Fibroblast of villous mesenchyme (primary cell): ENCODE data around the gene FBXO44. TPM values are rescaled to one million over a fixed set of nuclear protein-coding genes. Genes with fewer than 3 reads are reported as not detected.
A peak's percentile ranks its signal among the peaks of the same experiment; 100 is the strongest.

Experiments used
- DNase-seq: peaks from one replicate; pipeline ENCODE4 v3.0.0-alpha.2; 2010; ENCODE audit warnings: low read depth
- H3K4me3 ChIP-seq: 2 replicates; pipeline ENCODE4 v1.5.1; 2011; ENCODE audit warnings: low read depth, mild to moderate bottlenecking, low read length
- total RNA-seq: library from RNA; depleted of rRNA; stranded (reverse); fragments of >200 nt; gene quantifications from 2 replicates; pipeline ENCODE4 v1.2.3, GENCODE V29; 2012
- TF ChIP-seq, protein P1 (sequence below): IDR thresholded peaks from 2 replicates; pipeline ENCODE4 v1.5.1; 2012; ENCODE audit warnings: low read depth, mild to moderate bottlenecking, low read length; ENCODE audit not compliant: insufficient read depth

The FBXO44 gene
- total RNA-seq, 1 donor, result 14.2 TPM

DNA sequence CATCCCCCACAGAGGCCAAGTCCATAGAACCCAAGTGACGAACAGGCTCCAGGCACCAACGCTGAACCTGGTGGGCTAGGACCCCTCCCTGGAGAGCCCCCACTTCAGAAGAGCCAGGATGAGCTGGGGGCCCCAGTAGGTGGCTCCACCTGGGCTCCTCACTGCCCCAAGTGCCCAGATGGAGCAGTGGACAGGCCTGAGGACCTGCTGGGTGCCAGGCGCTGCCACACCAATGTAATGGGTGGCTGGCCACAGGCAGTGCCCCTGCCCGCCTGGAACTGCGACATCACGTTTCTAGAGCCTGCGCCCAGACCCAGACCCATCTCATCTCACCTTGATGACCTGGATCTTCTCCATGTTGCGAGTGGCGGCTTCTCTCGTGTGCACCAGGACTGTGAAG lies 20.6 kb downstream of the FBXO44 start:
- DNase-seq, result no peak
- H3K4me3 ChIP-seq, result no peak overlapping the region
- TF ChIP-seq, protein P1, sequence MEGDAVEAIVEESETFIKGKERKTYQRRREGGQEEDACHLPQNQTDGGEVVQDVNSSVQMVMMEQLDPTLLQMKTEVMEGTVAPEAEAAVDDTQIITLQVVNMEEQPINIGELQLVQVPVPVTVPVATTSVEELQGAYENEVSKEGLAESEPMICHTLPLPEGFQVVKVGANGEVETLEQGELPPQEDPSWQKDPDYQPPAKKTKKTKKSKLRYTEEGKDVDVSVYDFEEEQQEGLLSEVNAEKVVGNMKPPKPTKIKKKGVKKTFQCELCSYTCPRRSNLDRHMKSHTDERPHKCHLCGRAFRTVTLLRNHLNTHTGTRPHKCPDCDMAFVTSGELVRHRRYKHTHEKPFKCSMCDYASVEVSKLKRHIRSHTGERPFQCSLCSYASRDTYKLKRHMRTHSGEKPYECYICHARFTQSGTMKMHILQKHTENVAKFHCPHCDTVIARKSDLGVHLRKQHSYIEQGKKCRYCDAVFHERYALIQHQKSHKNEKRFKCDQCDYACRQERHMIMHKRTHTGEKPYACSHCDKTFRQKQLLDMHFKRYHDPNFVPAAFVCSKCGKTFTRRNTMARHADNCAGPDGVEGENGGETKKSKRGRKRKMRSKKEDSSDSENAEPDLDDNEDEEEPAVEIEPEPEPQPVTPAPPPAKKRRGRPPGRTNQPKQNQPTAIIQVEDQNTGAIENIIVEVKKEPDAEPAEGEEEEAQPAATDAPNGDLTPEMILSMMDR, result no peak

DNA sequence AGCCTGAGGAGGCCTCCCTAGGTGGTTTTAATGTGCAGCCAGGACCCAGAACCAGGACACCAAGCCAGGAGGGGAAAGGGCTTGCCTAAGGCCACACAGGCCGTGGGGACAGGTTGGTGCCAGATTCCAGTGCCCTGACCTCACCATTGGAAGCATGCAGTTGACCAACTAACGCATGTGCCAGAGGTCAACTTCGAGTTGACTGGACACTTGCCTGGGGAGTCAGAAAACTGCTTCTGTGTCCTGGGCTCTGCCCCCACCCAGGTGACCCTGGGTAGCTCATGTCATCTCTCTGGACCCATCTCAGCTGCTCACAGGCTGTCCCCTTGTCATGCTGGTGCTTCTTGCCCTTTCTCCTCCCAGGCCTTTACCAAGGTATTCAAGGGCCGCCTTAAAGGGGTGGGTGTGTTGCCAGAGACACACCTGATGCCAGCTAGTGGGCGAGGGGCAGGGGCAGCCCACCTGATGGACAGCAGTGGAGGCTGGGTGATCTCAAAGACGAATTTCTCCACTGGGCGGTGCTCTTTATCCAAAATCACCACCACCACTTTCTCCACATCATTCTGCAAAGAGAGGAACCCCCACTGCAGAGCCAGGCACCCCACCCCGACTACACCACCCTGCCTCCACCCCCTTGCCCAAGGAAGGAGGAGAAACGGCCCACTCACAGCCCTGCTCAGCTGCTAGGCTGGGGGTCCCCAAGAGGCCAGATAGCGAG lies 21.9 kb downstream of the FBXO44 start:
- DNase-seq, result no peak
- H3K4me3 ChIP-seq, result no peak overlapping the region
- TF ChIP-seq, protein P1, result no peak

DNA sequence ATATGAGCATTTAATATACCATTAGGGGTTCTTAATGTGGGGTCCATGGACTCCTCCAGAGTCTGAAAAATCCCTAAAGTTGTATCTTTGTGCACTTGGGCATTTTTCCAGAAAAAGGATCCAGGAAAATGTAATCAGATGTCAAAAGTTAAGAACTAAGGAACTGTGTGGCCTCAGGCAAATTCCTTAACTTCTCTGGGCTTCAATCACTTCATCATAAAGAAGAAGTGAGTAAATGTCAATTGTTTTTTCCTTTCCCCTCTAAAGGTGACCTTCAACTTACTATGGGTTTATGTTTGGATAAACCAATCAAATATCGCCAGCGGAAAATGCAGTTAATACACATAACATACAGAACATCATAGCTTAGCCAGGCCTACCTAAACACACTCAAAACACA lies 23.8 kb downstream of the FBXO44 start:
- DNase-seq, result no peak

DNA sequence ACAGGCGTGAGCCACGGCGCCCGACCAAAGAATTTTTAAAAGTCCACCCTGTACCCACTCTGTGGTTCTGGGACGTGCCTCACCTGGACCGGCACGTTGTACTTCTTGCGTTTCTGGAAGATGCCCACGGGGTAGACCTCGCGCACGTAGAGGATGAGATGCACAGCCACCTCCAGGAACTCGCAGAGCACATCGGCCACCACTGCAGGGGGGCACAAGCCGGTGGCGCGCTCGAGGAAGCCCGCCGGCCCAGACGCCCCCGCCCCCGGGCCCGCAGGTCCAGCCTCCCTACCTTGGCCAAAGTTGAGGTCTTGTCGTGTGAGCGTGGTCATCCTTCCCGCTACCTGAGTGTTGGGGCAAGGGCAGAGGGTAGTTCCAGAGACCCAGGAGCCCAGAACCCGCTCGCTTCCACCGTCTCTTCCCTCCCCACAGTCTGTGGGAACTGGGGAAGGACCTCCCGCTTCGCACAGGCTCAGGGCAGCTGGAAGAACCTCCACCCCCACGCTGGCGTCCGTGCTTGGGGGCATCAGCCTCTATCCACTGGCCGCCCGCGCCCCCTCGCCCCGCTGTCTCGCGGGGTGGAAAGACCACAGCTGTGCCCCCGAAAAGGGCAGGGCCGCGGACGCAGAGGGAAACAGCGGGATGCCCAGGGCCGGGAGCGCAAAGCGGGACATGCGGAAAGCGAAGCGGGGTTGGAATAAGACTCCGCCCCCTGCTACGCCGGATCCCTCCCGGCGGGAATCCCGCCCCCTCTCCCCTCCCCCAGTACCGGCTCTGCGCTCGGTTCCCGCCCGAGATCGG lies 25.8 kb downstream of the FBXO44 start:
- no peak for DNase-seq
- TF ChIP-seq, protein P1, result no peak
- H3K4me3 ChIP-seq, result peak overlapping the region; percentile 87

More for the DNA sequence above, 23.8 kb downstream of the FBXO44 start:
- H3K4me3 ChIP-seq, result no peak overlapping the region
- TF ChIP-seq, protein P1, result no peak

DNA sequence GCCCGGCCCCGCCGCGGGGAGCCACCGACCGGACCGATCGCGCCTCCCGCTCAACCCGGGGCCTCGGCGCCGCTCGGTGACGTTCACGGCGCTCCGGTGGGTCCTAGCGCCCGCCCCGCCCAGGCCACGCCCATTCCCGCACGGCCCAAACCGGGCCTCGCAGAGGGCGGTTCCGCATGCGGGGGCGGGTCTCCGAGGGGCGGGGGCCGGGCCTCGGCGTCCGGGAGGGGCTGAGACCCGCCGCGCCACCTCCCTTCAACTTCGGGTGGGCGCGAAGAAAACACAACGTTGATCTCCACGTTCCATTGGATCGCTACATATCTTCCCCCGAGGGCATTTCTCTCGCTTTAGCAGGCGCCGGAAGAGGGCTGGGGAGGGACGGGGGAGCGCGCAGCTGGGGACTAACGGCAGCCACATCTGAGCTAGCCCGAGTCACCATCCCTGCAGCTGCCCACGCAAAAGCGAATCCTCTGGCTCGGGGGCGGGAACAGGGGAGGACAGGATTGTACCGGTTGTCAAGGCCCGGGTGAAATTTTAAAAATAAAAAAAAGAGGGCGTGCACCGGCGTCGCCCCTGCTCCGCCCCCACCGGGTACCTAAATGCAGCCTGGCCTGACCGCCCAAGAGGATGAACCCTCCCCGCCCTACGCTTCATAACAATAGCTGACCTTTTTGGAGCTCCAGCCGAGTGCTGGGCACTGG lies 26.5 kb downstream of the FBXO44 start, which contains the start of gene MAD2L2:
TSS of gene MAD2L2 (minus strand) at position 78 of the 701 bp plus-strand sequence. CDS start 547 bp downstream, outside the sequence.
- DNase-seq, result peak; percentile 76
- H3K4me3 ChIP-seq, result peak within 1 kb of the TSS; percentile 87
- TF ChIP-seq, protein P1, result no peak

DNA sequence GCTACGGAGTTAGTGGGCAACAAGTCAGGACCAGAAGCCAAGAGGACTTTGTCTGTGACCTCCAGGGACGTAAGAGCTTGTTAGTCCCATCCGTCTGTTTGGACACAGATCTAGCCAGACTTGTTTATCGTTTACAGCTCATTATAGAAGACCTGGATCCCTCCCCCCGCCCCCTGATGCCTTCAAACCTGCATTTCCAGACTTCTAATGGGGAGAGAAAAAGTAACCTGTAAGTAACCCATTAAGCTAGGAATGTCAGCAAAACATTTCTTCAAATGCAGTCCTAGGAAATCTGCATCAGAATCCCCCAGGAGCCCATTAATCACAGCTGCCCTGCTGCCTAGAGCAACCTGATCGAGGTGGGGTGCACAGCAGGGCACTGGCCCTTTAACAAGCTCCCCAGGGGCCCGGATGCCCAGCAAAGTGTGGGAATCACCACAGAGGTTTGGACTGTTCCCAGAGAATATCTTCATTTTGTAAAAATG lies 27.7 kb downstream of the FBXO44 start:
- no peak overlapping the region for H3K4me3 ChIP-seq
- no peak for DNase-seq
- TF ChIP-seq, protein P1, result no peak
